Dermis microvascular lymphatic vessel endothelial cell (primary cell): Measurements from ENCODE around the gene DIS3. TPM values are rescaled to one million over a fixed set of nuclear protein-coding genes. Genes with fewer than 3 reads are reported as not detected.
A peak's percentile ranks its signal among the peaks of the same experiment; 100 is the strongest.
"Not testable (repeated sequence)": the region's sequence is repeated elsewhere in the genome, so short reads cannot be mapped to it uniquely, and the experiment has no call there.

Source experiments
- DNase-seq, 2 donors: peaks; one replicate each; pipeline versions ENCODE4 v3.0.0 to v3.0.0-alpha.2; 2010; ENCODE audit warnings: low read depth in 2 of 2
- total RNA-seq: library from RNA; depleted of rRNA; stranded (reverse); fragments of >200 nt; gene quantifications from 2 replicates; pipeline ENCODE4 v1.2.1, GENCODE V29; 2014

DIS3 gene
- total RNA-seq, 1 donor from 2014 or later = 23.1 TPM

- no peak for DNase-seq
Observed at GRCh38 chr13:72740015-72740414, 41.7 kb downstream of the DIS3 start.

- no peak for DNase-seq
Observed at GRCh38 chr13:72737033-72737432, 44.7 kb downstream of the DIS3 start.

DNA sequence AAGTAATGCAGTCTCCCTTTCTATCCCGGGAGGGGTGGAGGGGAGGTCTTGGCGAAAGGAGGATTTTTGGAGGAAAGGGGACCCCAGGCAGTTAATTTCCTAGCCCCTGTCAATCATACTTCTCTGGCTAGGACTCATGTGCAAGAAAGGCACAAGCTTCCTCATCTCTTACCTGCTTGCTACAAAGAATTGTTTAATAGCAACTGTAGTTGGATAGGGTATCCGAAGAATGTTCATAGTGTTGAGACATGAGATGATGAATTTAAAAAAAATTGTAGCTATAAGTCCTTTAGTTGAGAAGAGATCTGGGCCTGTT lies 53.5 kb downstream of the DIS3 start:
- DNase-seq = no peak

- DNase-seq = peak; percentile 95 to 99
Observed at GRCh38 chr13:72727417-72728289, 54.0 kb downstream of the DIS3 start, which contains the start of the genes BORA and MZT1. Gene BORA, plus strand, starts transcription at chr13:72727923. Its CDS starts 1,018 bp downstream, at chr13:72728941. Gene MZT1, minus strand, starts transcription at chr13:72727629. Its CDS starts 27 bp downstream, at chr13:72727602.

DNA sequence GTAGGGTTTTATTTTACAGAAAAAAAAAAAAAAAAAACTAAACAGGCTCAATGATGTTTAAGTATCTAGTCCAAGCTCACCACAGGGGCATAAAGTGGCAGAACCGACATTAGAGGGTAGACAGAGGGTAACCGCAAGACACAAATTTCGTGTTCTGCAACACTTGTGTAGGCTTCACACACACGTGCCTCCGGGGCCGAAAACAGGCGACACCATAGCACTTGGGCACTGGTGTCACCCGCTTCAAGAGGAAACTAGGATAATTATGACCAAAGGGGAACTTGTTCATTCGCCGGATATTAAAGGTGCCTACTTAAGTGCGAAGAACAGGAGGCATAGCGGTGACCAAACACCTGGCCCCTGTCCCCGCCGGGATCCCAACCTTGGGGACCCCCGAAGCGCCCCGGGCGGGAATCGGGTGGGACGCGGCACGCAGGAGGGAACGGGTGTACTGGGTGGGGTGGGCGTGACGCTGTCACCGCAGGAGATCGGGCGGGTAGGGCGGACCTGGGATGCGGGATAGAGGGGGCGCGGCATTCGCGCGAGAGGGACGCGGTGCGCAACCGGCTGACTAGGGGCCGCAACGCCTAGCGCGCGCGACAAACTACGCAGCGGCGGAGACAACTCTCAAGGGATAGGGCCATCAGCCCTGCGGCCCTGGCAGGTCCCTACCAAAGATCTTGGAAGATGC lies 54.8 kb downstream of the DIS3 start:
- DNase-seq = peak in 1 of 2 donors; percentile 47

DNA sequence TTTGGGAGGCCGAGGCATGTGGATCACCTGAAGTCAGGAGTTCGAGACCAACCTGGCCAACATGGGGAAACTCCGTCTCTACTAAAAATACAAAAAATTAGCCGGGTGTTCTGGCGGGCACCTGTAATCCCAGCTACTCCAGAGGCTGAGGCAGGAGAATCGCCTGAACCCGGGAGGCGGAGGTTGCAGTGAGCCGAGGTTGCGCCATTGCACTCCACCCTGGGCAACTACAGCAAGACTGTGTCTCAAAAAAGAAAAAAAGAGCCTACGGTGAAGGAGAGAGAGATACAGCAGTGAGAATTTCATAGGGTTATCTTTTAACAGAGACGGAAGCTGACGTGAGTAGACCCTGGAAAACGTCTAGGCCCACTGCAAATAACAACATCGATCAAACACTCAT lies 55.5 kb downstream of the DIS3 start:
- DNase-seq = not testable (repeated sequence)

- peak in 1 of 2 donors; percentile 71 for DNase-seq
Observed at GRCh38 chr13:72716776-72717175, 64.9 kb downstream of the DIS3 start.

Other genes starting within 250 kb of the DIS3 start
- 9.4 and 12.7 TPM in 2 replicates for gene MZT1, start 54.3 kb downstream of the DIS3 start, total RNA-seq
- gene BORA, start 54.0 kb downstream of the DIS3 start, total RNA-seq = 3.0 and 6.2 TPM in 2 replicates
- gene PIBF1, start 233 bp upstream of the DIS3 start, total RNA-seq = 6.7 and 11.8 TPM in 2 replicates